ENCODE measurements around the gene UBIAD1. TPM values are rescaled to one million over a fixed set of nuclear protein-coding genes. Genes with fewer than 3 reads are reported as not detected.
"Not testable (repeated sequence)": the region's sequence is repeated elsewhere in the genome, so short reads cannot be mapped to it uniquely, and the experiment has no call there.

The UBIAD1 gene
- total and polyA plus RNA-seq, 2 of the 4 experiments (the other 2 are of a cell fraction), result 6.3 to 9.5 TPM

DNA sequence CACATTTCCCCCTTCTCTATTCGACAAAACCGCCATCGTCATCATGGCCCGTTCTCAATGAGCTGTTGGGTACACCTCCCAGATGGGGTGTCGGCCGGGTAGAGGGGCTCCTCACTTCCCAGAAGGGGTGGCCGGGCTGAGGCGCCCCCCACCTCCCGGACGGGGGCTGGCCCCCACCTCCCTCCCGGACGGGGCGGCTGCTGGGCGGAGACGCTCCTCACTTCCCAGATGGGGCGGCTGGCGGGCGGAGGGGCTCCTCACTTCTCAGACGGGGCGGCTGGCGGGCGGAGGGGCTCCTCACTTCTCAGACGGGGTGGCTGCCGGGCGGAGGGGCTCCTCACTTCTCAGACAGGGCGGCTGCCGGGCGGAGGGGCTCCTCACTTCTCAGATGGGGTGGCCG lies 32.5 kb downstream of the UBIAD1 start:
- H3K79me1 ChIP-seq (ENCODE audit: low read depth in 1 of 2, low read length in 2 of 2); H3K9me1 ChIP-seq (ENCODE audit: insufficient read depth, low read length); H3K27me3 ChIP-seq (ENCODE audit: control insufficient read depth, insufficient read depth, low read length); POLR2A ChIA-PET (ENCODE audit: unreplicated experiment); H3K23ac ChIP-seq (ENCODE audit: low read depth, low read length); H3K4me2 ChIP-seq (ENCODE audit: low read depth, low read length); BruUV-seq (replicated peaks); H4K20me1 ChIP-seq (ENCODE audit: insufficient read depth, low read length); H2BK120ac ChIP-seq (ENCODE audit: low read depth, low read length); H3K27ac ChIP-seq (ENCODE audit: insufficient read depth, low read length); H2BK15ac ChIP-seq (ENCODE audit: low read depth, low read length); H4K91ac ChIP-seq (ENCODE audit: insufficient read depth, low read depth, low read length); in situ Hi-C loops (cut with MboI; ENCODE audit: low sequenced_read_pairs); H2AK9ac ChIP-seq (replicated peaks; ENCODE audit: low read depth, low read length, poor library complexity); H2BK20ac ChIP-seq (ENCODE audit: low read depth, low read length); intact Hi-C loops (cut with micrococcal nuclease); H4K5ac ChIP-seq (ENCODE audit: low read depth, low read length); H2AFZ ChIP-seq (replicated peaks; ENCODE audit: low read length, poor library complexity); H4K8ac ChIP-seq (ENCODE audit: low read depth in 2 of 2, low read length in 2 of 2); H3K4ac ChIP-seq (ENCODE audit: low read depth, low read length); H3K18ac ChIP-seq (ENCODE audit: low read depth, low read length); ATAC-seq (ENCODE audit: low read depth); H3K14ac ChIP-seq (replicated peaks; ENCODE audit: low read depth, low read length); H2BK5ac ChIP-seq (ENCODE audit: low read depth, low read length, poor library complexity, severe bottlenecking); H3K4me3 ChIP-seq (ENCODE audit: insufficient read depth, low read depth, low read length); DNase-seq; CTCF ChIA-PET; H2AK5ac ChIP-seq (ENCODE audit: low read depth, low read length); H3K36me3 ChIP-seq (ENCODE audit: control insufficient read depth, insufficient read depth, low read length); H3K9me3 ChIP-seq (ENCODE audit: control insufficient read depth, insufficient read depth, low read length); H3K9ac ChIP-seq (ENCODE audit: low read depth, low read length); dilution Hi-C loops (cut with HindIII; ENCODE audit: low sequenced_read_pairs, unreplicated experiment); H3K4me1 ChIP-seq (ENCODE audit: control insufficient read depth, insufficient read depth, low read length); H3K56ac ChIP-seq (ENCODE audit: extremely low read depth, insufficient read depth, low read length): not testable (repeated sequence)
- WGBS, 2 experiments (ENCODE audit: extremely low coverage in 2 of 2, insufficient read length in 1 of 2), result no CpG with 5 or more reads among the region's 29 CpGs
